Gastrocnemius medialis (tissue), 4 donors: ENCODE results near the gene EPB41L1. TPM values are rescaled to one million over a fixed set of nuclear protein-coding genes. Genes with fewer than 3 reads are reported as not detected.

Experiments used
- ATAC-seq, 2 donors: fragments of 150-250 bp; one replicate each; pipeline ENCODE4 v1.9.1; 2016
- DNase-seq, 2 donors: peaks; one replicate each; pipeline ENCODE4 v3.0.0-alpha.2; 2019
- H3K27ac ChIP-seq, 4 donors: fragments of 200-600 bp; sonication (generic); 1 replicate in 1 of 4; 2 replicates in 3 of 4; pipeline ENCODE4 v1.5.1; 2016 to 2018; ENCODE audit warnings: mild to moderate bottlenecking in 2 of 4, moderate library complexity in 1 of 4
- H3K27me3 ChIP-seq, 3 donors: fragments of 200-600 bp; sonication (generic) in 2 of 3; 1 replicate in 1 of 3; 2 replicates in 2 of 3; pipeline versions ENCODE4 v1.5.1 to v1.6.0; 2016 to 2019; ENCODE audit warnings: mild to moderate bottlenecking in 1 of 3, moderate library complexity in 1 of 3
- H3K36me3 ChIP-seq, 2 donors: fragments of 200-600 bp; sonication (generic) in 1 of 2; one replicate each; pipeline ENCODE4 v1.5.1; 2017 to 2018
- H3K4me1 ChIP-seq, 2 donors: fragments of 200-600 bp; sonication (generic) in 1 of 2; one replicate each; pipeline ENCODE4 v1.5.1; 2016 to 2017; ENCODE audit warnings: mild to moderate bottlenecking in 2 of 2
- H3K4me3 ChIP-seq, 4 donors: fragments of 200-600 bp; sonication (generic) in 3 of 4; 1 replicate in 1 of 4; 2 replicates in 3 of 4; pipeline ENCODE4 v1.5.1; 2016 to 2019; ENCODE audit warnings: mild to moderate bottlenecking in 2 of 4
- H3K9me3 ChIP-seq, 3 donors: fragments of 200-600 bp; sonication (generic) in 2 of 3; 1 replicate in 1 of 3; 2 replicates in 2 of 3; pipeline ENCODE4 v1.5.1; 2016 to 2019
- CTCF ChIP-seq, 5 experiments: fragments of 450-650 bp in 3 of 5; fragments of 200-600 bp in 2 of 5; sonication (generic) in 2 of 5; IDR thresholded peaks in 4 of 5; conservative IDR thresholded peaks in 1 of 5; 1 replicate in 4 of 5; 2 replicates in 1 of 5; pipeline ENCODE4 v1.5.1; 2016 to 2019; ENCODE audit warnings: antibody characterized with exemption in 5 of 5, mild to moderate bottlenecking in 3 of 5, moderate library complexity in 3 of 5
- POLR2A ChIP-seq, 2 donors: fragments of 450-650 bp; IDR thresholded peaks; one replicate each; pipeline ENCODE4 v1.6.1; 2017; ENCODE audit warnings: antibody characterized with exemption in 2 of 2, mild to moderate bottlenecking in 2 of 2, moderate library complexity in 2 of 2
- in situ Hi-C, 4 donors: fragments of 200-750 bp; cut with MboI; loops; one replicate each; pipeline versions ENCODE4 v1.15.0 to v1.8.0; 2017; ENCODE audit warnings: low sequenced_read_pairs in 4 of 4
- intact Hi-C: fragments of 100-400 bp; cut with DNase I; formaldehyde crosslinking; loops from one replicate; pipeline ENCODE4 v1.15.1; 2023; ENCODE audit warnings: low total_unique reads
- total RNA-seq, 4 donors: library from RNA; depleted of rRNA; stranded (reverse); fragments of >200 nt; gene quantifications; one replicate each; pipeline versions ENCODE4 v1.1.0 to v1.2.3, GENCODE V29; 2016

The EPB41L1 gene
- total RNA-seq, 4 donors from 2014 or later: 2.3 to 11.4 (median 7.4) TPM

DNA sequence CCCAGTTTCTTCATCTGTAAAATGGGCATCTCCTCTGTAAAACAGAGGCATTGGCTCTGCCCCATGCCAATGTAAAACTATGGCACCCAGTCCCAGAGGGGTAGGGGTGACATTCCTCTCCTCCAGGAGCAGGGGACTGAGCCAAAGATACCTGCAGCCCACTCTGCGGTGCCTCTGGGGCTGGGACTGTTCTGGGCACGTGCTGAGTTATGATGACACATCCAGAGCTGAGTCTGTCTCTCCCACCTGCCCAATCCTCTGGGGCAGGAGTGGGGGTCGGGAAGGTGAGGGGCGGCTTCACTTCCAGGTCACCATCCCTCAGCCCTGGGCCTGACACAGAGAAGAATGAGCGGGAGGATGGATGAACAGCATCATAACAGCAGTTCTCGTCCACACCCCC, 111.6 kb downstream of the EPB41L1 start:
- TF ChIP-seq CTCF (IDR thresholded peaks at IDR 0.05 in 4 of 5, conservative IDR thresholded peaks at IDR 0.05 in 1 of 5): no peak
- TF ChIP-seq POLR2A (IDR thresholded peaks at IDR 0.05): no peak
- H3K4me3 ChIP-seq: no peak overlapping the region
- H3K4me1 ChIP-seq: no peaks in the 10 kb centered on the region
- in situ Hi-C loops: no loop called here
- H3K27ac ChIP-seq: no peak overlapping the region
- no peaks in the 10 kb centered on the region for H3K36me3 ChIP-seq
- DNase-seq (no peak), ATAC-seq (no peak)
- no peaks in the 10 kb centered on the region for H3K9me3 ChIP-seq
- H3K27me3 ChIP-seq: no peaks in the 10 kb centered on the region
- intact Hi-C loops: no loop called here

DNA sequence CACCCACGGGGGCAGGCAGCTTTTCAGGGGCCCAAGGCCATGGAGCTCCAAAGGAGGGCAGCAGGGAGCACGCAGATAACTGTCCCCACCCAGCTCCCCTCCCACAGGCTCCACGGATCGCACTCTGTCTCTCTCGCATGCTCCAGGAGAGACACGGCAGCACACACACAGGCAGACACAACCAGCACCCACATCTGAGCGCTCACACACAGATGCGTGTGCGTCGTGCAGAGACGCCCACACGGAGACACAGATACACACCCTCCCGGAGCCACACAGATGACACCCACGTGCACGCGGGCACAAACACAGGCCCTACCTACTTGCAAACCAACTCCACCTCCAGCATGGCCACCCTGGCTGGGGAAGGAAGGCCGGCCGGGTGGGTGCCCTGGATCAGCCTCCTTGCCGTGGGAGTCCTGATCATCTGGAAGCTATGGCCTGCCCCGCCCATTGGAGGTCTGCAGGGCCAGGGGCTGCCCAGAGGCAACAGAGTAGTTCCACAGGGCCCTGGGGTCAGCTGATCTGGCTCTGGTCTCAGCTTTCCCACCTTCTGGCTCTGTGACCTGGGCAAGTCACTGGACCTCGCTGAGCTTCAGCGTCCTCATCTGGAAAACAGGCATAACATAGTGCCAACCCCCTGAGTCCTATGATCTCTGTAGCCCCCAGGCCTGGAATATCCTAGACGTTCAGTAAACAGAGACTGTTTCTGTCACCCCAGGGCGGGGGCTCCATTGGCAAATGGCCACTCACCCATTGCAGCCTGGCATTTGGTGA, 113.3 kb downstream of the EPB41L1 start:
- H3K4me3 ChIP-seq: no peak overlapping the region
- no peaks in the 10 kb centered on the region for H3K36me3 ChIP-seq
- H3K27ac ChIP-seq: no peak overlapping the region
- DNase-seq (no peak), ATAC-seq (no peak)
- H3K9me3 ChIP-seq: no peaks in the 10 kb centered on the region
- no peaks in the 10 kb centered on the region for H3K27me3 ChIP-seq
- H3K4me1 ChIP-seq: no peaks in the 10 kb centered on the region
- in situ Hi-C loops: no loop called here
- TF ChIP-seq POLR2A (IDR thresholded peaks at IDR 0.05) (no peak), CTCF (IDR thresholded peaks at IDR 0.05 in 4 of 5, conservative IDR thresholded peaks at IDR 0.05 in 1 of 5) (no peak)
- intact Hi-C loops: no loop called here

GRCh38 chr20:36268440-36269342, 114.2 kb downstream of the EPB41L1 start:
- no peak for TF ChIP-seq POLR2A (IDR thresholded peaks at IDR 0.05)
- no peak for TF ChIP-seq CTCF (IDR thresholded peaks at IDR 0.05 in 4 of 5, conservative IDR thresholded peaks at IDR 0.05 in 1 of 5)
- DNase-seq (no peak), ATAC-seq (no peak)
- no peaks in the 10 kb centered on the region for H3K36me3 ChIP-seq
- peaks cover 0 to 2% (median 0%) of the 10 kb centered on the region in 3 donors for H3K27me3 ChIP-seq
- in situ Hi-C loops: no loop called here
- no peaks in the 10 kb centered on the region for H3K4me1 ChIP-seq
- no peak overlapping the region for H3K27ac ChIP-seq
- H3K9me3 ChIP-seq: no peaks in the 10 kb centered on the region
- intact Hi-C loops: no loop called here
- H3K4me3 ChIP-seq: no peak overlapping the region

DNA sequence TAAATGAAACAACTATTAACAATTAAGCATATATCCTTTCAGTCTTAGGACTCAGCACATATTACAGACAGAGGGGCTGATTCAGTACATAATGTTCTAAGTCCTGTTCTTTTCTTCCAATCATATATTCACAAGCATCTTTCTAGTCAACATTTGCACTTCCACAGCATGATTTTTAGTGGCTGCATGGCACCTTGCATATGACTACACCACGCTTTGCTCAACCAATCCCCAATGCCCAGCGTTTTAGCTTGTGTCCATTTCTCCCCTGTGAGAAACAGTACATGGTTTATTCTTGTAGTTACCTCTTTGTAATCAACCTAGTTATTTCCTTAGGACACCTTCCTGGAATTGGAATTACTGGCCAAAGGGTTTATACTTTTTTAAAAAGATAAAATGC, 115.0 kb downstream of the EPB41L1 start:
- intact Hi-C loops (no loop called here), in situ Hi-C loops (no loop called here)
- TF ChIP-seq POLR2A (IDR thresholded peaks at IDR 0.05) (no peak), CTCF (IDR thresholded peaks at IDR 0.05 in 4 of 5, conservative IDR thresholded peaks at IDR 0.05 in 1 of 5) (no peak)
- ATAC-seq: no peak
- Histone ChIP-seq H3K36me3 (no peaks in the 10 kb centered on the region), H3K27ac (no peak overlapping the region), H3K4me3 (no peak overlapping the region), H3K27me3 (peaks cover 5 to 7% (median 6%) of the 10 kb centered on the region in 3 donors), H3K9me3 (no peaks in the 10 kb centered on the region), H3K4me1 (no peaks in the 10 kb centered on the region)
- DNase-seq: no peak
